Activated gamma-delta T cell treated with Interleukin-2 at 50 U/mL for 16 hours (primary cell): ENCODE measurements around the gene SLC47A1.
"Not testable (repeated sequence)": the region's sequence is repeated elsewhere in the genome, so short reads cannot be mapped to it uniquely, and the experiment has no call there.

Source experiments
- DNase-seq: peaks from one replicate; pipeline ENCODE4 v3.0.0-alpha.2; 2020

Gene SLC47A1

GRCh38 chr17:19555746-19556145, 22.1 kb downstream of the SLC47A1 start:
- DNase-seq, result no peak

GRCh38 chr17:19558946-19559345, 25.3 kb downstream of the SLC47A1 start:
- DNase-seq, result no peak

- no peak for DNase-seq
Observed at GRCh38 chr17:19561697-19562318, 28.2 kb downstream of the SLC47A1 start.

GRCh38 chr17:19565817-19566575, 32.3 kb downstream of the SLC47A1 start:
- no peak for DNase-seq

GRCh38 chr17:19567216-19568015, 33.8 kb downstream of the SLC47A1 start:
- DNase-seq, result no peak

- DNase-seq, result no peak
Observed at GRCh38 chr17:19568016-19568350, 34.3 kb downstream of the SLC47A1 start.

DNA sequence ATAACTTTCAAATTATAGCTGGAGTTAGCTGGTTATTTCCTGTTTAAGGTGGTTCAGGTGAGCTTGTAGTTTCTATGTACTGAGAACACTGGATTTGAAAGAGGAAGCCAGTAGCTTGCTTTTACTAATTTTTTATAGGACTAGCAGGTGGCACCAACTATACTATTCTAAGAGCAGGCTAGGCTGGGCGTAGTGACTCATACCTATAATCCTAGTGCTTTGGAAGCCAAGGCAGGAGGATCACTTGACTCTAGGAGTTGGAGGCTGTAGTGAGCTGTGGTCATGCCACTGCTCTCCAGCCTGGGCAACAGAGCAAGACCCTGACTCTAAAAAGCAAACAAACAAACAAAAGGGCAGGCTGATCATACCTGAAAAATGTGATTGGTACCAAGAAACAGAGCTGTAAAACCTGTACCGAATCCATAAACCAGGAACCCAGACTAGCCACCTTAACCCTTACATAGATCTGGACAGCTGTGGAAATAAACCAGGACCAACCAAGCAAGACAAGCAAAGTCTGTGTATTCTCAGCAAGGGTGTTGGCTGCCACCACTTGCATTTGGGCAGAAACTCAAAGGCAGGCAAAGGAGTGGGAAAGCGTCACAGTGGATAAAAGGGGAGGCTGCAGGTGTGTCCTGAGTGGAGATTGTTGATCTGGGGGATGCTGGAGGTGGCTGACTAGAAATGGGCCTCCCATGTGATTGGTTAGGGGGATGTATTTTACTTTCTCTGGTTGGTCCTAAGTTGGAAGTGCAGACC, 36.3 kb downstream of the SLC47A1 start:
- no peak for DNase-seq

DNA sequence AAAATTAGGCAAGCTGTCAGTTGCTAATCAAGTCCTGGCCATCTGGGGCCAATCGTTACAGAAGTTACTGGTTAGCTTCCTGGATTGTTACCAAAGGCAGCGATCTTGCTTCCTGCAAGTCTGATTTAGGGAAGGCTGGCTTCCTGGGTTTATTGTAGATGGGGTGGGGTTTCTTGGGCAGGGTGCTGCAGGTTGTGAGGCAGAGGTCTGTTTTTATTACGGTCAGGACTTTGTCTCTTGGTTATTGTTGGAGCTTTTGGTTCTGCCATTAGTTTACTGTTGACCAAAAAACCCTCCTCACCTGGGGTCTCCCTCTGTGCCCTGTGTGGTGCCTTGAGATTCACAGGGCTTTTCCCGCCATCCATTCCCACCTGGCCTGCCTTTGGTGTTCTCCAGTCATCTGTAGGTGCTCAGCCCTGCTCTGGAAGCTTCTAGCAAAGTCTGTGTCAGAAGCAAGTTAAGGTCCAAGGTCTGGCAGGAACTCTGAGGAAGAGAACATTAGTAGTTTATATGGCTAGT, 36.9 kb downstream of the SLC47A1 start:
- no peak for DNase-seq

GRCh38 chr17:19573075-19573474, 39.4 kb downstream of the SLC47A1 start:
- no peak for DNase-seq

DNA sequence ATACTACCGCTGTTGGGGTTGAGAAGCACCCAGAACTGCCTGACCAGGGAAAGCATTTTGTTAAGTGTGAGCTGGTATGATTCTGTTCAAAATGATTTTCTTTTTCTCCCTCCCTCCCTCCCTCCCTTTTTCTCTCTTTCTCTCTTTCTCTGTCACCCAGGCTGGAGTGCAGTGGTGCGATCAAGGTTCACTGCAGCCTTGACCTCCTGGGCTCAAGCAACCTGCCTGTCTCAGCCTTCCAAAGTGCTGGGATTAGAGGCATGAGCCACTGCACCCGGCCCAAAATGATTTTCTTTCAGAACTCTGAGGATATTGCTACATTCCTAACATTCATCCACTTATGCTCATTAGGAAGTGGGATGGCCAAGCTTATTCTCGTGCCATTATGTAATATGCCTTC, 41.3 kb downstream of the SLC47A1 start:
- no peak for DNase-seq

GRCh38 chr17:19578545-19578944, 44.9 kb downstream of the SLC47A1 start:
- DNase-seq, result no peak

- no peak for DNase-seq
Observed at GRCh38 chr17:19579192-19579761, 45.6 kb downstream of the SLC47A1 start.

DNA sequence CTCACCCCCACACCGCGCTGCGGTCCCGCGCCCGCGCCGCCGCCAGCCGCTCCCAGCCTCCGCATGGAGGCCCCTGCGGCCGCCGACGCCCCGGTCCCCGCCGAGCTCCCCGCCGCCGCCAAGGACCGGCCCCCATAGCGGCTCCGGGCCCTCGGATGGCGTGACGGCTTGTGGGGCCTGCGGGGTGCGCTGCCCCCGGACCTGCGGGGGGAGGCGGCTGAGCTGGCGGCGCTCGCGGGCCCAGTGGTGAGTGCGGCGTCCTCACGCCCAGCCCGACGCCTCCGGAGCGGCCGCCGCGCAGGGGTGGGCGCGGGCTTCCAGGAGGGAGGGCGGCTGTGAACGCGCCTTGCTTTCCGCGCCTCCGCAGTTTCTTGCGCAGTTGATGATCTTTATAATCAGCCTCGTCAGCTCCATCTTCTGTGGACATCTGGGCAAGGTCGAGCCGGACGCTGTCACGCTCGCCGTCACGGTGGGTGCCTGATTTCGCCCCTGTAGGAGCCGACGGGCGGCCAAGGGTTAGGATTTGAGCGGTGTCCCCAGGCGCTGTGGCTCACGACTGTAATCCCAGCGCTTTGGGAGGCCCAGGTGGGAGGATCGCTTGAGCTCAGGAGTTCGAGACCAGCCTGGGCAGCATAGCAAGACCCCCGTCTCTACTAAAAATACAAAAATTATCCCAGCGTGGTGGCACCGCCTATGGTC, 46.4 kb downstream of the SLC47A1 start:
- no peak for DNase-seq

GRCh38 chr17:19580566-19580920, 46.9 kb downstream of the SLC47A1 start:
- not testable (repeated sequence) for DNase-seq

- DNase-seq, result not testable (repeated sequence)
Observed at GRCh38 chr17:19582152-19582551, 48.5 kb downstream of the SLC47A1 start.

DNA sequence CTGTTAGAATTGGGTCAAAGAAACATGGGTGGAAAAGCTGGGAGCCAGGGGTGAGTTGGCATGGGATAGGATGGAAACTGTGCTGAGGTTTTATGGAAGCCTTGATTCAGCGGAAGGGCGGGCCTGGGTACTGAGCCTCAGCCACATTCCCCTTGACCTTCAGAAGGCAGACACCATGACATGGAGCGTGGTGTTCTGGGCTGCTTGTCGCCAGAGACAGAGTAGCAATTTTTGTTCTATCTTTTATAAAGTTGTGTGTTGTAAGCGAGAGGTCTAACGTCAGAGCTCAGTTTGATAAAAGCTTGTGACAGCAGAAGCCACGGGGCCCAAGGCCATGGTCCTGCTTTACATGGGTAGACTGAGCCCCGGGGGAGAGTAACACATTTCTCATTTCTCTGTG, 50.2 kb downstream of the SLC47A1 start:
- DNase-seq, result no peak

DNA sequence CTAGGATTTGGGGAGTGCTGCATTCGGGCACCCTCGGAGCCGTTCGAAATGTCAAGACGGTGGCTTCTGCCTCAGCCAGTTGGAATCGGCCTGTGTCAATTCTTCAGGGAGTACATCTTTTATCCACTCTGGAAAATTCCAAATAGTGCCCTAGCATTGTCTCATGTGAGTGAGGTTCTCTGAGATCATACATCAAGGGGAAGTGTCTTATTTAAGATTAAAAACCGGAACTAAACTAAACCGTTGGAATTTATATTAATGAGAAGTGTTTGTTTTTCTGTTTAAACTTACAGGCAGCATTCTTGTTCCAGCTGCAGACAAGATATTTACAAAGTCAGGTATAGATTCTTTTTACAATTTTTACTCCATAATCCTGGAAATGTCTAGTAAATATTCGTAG, 56.8 kb downstream of the SLC47A1 start:
- DNase-seq, result no peak

- DNase-seq, result no peak
Observed at GRCh38 chr17:19590912-19591551, 57.4 kb downstream of the SLC47A1 start.

DNA sequence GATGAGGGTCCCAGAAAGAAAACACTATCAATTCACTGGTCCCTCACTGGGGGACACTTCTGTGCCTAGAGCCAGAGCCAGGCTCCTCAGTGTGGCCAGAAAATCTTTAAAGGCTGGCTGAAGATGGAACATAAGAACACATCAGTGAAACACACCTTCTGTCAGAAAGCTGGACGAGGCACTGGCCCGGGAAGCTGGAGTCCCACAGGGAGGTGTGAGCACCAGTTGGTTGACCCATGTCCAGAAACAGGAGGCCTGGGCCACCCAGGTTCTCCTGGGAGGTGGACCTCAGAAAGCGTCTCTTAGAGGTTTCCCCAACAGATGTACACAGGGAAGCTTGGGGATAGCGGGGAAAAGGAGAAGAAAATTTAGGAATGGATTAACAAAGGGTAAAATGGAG, 58.7 kb downstream of the SLC47A1 start:
- no peak for DNase-seq

- no peak for DNase-seq
Observed at GRCh38 chr17:19596869-19597268, 63.2 kb downstream of the SLC47A1 start.

- no peak for DNase-seq
Observed at GRCh38 chr17:19610311-19610710, 76.7 kb downstream of the SLC47A1 start.

GRCh38 chr17:19610879-19611278, 77.2 kb downstream of the SLC47A1 start:
- no peak for DNase-seq
